HG02943 (cell line): Measurements from ENCODE around the gene LRP1B.

Experiments
- ATAC-seq: cut with Tn5 transposase; IDR thresholded peaks from one replicate; pipeline ENCODE4 v1.9.1; 2021; ENCODE audit warnings: mild to moderate bottlenecking, low read depth, moderate library complexity; ENCODE audit not compliant: unreplicated experiment

LRP1B gene

DNA sequence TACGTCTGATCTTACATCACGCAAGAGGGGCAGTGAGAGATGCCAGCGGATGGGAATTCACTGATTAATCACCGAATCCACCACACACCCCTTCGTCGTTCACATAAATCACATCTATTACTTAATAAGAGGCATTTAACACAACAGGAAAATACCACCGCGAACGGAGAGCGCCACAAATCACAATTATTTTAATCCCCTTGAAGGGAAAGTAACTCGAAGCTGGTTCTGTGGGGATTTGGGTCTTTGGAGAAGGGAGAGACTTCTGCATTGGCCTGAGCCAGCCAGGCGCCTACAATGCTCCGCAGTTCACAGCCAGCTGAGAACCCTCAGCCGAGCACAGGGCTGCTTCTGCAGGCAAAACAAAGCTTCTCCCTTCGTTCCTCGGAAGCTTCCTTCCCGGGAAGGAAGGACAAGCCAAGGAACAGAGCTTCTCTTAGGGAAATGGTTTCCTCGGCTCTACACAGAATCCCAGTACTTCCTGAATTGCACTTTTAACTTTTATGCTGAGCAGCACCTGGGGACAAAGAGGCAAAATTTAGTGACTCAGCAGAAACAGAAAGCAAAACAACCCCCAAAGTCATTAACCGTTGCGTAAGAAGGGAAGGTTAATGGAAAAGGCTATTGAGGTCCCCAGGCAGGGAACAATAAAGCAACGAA lies at the start of gene LRP1B:
Gene LRP1B (minus strand): TSS at position 7 of the 660 bp plus-strand sequence. CDS start 287 bp downstream, outside the sequence.
- peak; percentile 56 for ATAC-seq

DNA sequence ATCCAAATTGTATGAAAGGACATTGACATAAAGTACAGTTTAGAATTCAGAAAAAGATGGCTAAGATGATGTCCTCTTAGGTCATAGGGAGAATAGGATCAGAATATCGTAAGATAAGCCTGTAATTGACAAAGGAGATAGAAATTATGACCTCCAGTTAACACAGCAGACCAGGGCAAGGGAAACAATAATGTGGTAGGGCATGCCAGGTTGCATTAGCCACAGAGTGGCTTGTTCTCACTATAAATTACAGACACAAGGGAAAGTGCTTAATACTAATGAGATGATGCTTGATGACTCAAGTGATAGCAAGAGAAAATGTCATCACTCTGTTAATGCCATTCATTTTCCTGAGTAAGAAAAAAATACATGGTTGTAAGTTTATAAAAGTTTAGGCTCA lies 48.9 kb upstream of the LRP1B start:
- ATAC-seq = no peak

DNA sequence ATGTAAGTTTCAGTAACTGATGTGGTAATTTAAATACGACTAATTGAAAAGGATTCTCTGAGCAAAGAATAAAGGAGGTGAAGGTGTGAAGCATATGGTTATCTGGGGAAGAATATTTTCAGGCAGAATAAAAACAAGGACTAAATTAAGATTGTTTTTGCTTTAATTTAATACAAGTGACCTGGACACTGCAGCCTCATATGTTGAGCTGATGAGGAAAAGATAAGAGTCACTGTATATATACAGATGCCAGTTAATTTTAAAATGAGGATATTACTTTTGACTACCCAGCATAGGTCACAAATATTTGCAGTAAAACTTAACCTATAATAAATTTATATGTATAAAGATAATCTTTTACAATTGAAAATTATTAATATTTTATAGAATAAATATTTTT lies 47.8 kb upstream of the LRP1B start:
- ATAC-seq = no peak

DNA sequence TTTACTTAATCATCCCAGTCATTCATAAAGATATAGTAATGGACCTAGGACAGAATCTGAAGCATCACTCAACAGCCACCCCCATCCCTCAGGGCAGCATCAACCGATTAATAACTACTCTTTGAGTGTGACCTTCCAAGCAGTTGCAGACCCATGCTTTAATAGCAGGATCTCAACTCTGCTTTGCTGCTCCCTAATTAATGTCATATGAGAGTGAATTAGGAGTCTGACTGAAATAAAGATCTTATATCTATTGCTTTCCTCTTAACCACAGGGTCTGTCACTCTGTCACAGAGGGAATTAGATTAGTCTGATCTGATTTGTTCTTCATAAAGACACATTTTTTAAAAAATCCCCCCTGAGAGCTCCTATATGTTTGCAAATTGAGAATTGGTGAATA lies 46.1 kb upstream of the LRP1B start:
- ATAC-seq = no peak

DNA sequence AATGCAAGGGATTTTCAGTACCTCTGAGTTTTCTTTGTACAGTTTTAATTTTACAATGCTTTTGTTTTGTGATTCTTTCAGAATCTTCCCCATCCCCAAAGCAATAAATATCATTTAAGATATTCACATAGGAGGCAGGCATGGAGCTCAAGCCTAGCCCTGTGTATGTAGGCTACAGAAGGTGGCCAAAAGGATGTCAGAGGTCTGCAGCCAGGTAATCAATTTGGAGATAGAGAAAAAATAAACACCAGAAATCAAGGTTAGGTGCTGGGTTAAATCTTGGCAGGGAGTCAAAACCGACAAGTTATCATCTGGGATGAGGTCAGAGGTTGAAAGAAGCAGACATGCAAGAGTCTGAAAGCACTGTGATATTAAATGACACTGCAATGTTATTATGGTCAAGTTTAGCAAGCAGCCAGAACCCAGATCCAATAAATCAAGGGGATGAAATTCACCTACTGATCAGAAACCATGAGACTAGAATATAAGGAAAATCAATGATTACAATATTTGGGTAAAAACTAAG lies 45.1 kb upstream of the LRP1B start:
- no peak for ATAC-seq

DNA sequence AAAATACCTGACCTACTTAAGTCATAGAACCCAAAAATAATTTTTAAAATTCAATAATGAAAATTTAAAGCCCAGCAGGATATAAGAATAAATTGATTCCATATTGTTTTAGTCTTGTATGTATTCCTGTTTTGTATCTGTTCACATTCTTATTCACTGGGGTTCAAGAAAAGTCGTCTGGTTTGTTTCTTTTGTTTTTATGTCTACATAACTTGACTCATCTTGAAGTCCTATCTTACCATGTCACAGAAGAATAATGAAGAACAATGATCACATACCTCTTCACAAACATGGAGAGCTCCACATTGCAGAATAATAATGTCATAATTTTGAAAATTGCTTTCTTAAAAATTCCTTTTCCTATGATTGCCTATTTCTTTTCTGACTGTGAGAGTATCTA lies 43.4 kb upstream of the LRP1B start:
- ATAC-seq = no peak

DNA sequence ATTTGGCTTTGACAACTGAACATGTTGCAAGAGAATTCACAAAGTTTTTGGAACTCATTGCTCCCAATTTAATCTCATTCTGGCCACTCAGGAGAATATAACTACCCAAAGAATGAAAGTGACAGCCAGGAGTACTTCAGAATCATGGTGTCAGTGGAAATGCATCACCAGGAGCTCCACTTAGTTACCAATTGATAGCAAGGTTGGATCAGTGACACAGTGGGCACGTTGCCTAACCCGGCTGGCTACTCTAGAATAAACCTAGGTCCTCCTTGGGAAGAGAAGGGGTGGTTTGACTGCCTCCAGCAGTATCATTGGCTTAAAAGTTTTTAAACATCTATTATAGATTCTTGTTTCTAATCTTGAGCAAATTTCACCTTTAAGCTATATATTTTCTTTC lies 40.0 kb upstream of the LRP1B start:
- ATAC-seq = no peak

DNA sequence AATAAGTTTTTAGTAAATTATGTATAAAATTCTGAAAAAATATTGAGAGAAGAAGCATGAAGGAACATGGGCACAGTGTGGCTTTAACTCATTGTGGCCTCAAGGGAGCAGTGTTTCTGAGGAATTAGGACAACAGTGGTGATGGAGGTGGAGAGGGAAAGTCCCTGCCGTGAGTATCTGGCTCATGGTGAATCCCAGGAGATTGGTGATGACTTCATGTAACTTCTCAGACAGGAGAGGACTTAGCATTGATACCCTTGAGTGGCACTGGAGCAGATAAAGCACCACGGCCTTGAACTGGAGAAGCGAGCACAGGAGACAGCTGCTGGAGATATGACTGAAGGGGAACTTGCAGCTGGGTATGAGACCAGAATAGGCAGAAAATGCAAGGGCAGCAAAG lies 35.0 kb upstream of the LRP1B start:
- peak; percentile 78 for ATAC-seq

DNA sequence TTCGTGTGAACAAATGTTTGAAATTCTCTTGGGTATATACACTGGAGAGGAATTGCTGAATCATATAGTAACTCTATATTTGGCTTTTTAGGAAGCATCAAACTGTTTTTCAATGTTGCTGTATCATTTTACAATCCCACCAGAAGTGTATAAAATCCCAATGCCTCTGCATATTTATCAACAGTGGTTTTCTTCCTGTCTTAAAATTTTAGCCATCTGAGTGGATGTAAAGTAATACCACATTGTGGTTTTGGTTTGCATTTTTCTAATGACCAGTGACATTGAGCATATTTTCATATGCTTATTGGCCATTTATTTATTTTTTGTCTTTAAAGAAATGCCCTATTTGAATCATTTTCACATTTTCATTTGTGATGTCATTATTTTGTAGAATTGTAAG lies 22.8 kb upstream of the LRP1B start:
- ATAC-seq = no peak

DNA sequence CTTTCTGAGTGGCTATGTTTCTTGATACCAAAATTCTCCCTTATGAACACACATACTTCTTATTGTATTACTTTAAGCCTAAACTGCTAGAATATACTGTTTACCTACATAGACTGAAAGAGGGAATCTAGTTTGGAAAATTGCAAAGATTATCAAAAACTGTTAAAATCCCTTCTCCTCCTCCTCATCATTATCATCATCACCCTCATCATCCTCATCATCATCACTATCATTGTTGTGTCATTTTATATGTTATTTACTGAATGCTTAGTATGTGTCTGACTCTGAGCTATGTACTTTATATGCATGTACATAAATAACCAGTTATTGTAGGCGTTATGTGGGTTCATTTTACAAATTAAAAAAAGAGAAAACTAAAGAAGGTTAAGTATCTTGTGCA lies 19.6 kb upstream of the LRP1B start:
- ATAC-seq = no peak

DNA sequence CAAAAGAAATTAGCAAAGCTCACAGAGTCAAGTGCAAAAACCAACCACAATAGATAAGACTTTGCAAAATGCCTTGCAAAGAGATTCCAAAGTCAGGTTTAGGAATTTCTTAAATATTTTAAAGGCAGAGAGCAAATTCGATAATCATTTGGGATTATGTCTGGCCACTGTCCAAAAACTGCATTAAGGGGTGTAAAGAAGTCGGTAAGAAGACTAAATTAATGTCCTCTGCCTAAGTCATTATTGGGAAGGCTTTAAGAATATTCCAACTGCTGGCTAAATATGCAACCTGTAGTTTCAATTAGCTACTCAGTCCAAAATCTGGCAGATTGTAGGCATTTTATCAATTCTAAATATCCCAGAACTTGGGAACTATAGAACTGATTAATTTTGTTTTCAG lies 13.7 kb upstream of the LRP1B start:
- ATAC-seq = no peak

DNA sequence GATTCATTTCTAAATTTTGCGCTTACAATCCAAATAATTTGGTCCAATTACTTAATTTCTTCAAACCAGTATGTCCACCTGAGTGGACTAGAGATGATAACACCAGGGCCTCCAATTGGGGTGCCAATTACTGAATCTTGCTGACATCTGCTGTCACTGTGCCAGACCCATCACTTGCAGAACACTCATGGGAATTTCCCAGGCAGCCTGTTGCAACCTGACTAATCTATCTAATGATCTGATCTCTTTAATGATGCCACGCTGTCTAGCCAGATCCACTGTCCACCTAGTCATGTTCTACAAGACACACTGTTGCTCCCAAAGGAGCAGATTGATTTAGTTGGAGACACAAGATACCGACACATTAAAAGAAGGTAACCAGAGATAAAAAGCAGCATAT lies 11.8 kb upstream of the LRP1B start:
- no peak for ATAC-seq

DNA sequence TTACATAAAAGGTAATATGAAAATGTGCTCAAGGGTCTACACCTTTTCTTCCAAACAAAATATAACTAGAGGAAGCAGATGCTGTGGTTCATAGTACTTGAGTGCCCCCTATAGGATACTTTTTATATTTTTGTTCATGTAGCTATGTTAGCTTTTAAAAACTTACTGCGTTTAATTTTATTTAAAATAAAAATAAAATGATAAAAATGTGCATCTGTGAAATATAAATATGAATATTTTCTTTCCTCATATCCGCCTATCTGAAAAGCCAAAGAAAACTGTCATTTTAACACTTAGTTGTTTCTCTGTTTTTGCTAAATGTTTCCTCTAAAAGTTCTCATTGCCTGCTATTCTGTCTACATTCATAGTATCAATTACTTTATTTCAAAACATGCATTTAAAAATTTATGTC lies 9.6 kb upstream of the LRP1B start:
- no peak for ATAC-seq

DNA sequence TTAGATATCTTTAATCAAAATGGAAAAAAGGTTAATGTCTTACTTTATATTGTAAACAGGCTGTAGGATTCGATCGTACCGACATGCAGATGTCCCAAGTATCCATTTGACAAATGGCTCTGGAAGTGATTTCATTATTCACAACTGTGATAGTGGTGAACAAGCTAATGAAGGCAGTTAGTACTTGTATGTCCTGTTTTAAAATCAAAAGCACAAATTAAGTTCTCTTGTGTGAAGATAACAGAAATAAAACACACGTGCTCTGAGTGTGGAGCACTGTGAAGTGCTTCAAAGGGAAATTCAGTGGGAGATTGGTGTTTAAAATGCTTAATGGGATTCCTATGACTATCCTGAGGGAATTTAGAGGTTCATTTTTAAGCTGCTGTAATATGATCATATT lies 8.6 kb upstream of the LRP1B start:
- ATAC-seq = no peak

DNA sequence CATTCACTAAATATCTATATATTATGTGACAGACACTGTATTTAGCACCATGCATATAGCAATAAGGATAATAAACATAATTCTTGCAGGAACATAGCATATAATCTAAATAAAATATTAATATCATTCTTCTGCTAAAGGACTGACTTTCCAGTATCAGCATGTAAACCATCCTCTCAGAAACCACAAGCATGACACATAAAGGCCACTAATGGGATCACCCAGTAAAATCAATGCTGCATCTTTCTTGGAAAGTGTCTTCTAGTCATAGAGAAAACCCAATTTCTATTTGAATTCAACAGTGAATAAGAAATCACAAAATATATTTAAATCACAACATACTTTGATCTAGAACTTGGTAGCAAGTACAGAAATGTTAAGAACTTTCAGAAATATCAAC lies 5.8 kb upstream of the LRP1B start:
- no peak for ATAC-seq

DNA sequence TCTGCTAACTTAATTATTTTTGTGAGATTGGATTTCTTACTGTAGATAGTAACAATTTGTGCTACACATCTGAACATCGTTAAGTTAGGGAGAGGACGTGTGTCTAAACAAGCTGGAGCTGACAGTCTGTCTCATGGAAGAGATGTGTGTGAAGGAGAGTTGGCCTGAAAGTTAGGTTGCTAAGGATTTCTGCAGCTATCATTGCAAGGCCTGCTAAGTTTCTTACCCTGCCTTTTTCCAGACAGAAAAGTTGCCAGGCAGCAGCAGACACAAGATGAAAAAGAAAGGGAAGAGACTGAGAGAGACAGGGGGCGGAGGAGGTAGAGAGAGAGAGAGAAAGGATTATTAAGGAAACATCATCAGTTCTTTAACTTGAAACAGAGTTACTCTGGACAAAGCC lies 4.1 kb upstream of the LRP1B start:
- no peak for ATAC-seq

DNA sequence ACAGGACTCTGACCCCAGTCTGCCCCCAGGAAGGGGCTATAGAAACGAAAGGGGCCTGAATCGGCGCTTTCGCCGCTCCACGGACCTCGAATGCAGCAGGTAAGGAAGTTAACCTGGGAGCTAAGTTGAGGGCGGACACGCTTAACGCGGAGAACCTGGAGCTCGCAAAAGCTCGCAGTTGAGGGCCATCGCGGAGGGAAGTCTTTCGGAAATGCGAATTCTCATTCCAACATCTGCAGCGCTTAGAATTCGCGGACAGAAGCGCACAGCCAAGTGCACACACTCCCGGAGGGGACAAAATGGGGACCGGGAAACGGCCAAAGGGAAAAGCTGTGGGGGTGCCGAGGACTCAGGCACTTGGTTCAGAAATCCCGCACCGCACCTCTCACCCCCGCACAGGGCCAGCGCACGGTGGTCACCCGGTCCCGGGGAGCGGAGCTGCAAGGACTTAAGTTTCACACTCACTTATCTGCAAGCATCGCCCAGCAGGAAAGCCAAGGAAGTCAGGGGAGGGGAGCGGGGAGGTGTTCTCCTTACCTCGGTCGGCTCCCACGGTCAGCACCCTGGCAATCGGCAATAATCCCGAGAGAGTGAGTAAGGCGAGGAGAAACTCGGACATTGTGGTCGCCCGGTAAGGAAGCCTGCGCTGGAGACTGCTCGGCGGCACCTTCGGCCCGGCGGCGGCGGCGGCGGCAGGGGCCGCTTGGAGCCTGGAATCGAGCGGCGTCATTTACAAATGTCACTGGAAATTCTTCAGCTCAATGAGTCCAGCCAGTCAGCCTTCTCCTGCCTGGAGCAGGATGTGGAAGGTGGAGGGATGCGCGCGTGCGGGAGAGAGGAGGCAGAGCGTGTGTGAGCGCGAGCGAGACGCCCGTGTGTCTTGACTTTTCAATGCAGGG lies 456 bp downstream of the LRP1B start:
- peak; percentile 43 for ATAC-seq

DNA sequence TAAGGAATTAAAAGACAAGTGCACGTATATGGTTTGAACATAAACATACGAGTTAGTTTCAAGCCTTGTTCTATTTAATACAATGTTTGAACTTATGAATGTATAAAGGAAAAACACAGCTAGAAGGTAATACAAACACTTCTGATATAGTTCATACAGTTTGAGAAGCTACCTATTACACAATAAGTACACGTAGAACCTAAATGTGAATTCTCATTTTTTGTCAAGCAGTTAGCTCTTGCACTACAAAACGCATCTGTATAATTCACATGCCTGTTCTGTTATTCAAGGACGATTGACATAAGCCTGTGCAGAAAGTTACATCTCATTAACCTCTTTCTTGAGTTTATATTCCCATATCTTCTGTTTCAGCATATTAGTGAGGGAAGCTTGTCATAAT lies 2.7 kb downstream of the LRP1B start:
- no peak for ATAC-seq

DNA sequence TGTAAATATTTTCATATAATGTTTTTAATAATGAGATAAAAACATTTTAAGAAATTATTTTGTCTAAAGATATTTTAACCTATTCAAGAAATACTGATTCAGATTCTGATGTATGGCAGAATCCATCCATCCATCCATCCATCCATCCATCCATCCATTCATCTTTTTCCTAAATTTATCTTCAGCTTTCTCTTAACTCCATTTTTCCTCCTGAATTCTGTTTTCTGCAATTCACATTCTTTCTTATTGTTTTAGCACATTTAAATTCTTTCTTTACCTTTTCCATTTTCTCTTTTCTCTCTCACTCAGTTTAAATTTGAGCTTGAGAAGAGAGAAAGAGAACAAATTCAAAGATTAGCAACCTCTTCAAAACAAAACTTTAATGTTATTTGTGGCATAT lies 3.6 kb downstream of the LRP1B start:
- no peak for ATAC-seq

DNA sequence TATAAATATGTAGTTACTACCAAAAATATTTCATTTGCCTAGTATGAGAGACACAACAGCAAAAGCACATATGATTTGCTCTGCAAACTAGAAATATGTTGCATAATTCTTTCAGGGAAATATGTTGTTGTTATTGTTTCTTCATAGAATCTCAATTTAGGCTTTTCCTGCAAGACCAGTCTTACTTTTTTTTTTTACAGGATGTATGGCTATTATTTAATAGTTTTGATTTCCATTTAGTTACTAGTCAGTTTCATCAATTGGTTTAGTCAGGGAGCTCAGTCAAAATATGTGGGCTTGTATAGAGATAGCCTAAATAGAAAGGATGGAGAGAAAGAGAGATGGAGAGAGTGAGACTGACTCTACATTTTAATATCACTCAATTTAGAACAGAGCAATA lies 6.1 kb downstream of the LRP1B start:
- no peak for ATAC-seq

DNA sequence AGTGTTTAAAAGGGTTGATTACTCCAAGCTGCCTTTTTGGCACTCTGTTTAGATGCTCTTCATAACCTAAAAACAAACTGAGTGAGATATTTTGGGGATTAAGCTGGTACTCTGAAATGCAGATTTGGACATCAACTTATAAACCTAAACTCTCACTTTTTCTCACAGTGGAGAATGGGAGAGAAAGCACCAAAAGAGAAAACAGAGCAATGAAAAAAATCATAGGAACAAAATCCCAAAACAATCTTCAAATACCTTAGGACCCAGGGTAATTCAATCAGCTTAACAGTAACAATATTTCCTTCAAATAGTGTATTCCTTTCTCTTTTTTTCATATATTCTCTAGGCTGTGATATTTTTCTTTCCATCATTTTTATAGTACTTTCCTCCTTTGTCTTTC lies 11.5 kb downstream of the LRP1B start:
- no peak for ATAC-seq

DNA sequence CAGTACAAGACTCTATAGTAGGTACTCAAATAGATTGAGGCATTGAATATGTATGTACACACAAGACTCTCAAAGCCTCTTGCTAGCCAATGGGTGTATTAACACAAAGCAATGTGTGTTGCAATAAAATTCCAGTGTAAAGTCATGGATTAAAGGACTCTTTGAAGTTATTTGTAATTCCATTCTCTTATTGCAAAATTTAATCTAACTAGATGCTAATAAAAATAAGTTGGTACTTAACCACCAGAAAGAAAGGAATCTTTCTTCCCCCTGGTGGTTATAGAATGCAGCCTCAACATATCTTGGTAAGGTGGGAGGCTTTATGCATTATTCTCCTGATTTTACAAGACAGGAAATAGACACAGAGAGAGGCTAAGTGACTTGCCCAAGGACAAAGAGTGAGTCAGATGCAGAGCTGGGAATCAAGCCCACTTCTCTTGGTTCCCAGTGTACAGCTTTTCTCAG lies 18.0 kb downstream of the LRP1B start:
- ATAC-seq = no peak
